C4-2B (cell line): ENCODE data around the gene ZIM2.

Experiments used
- ZFX ChIP-seq: fragments of 450-650 bp; IDR thresholded peaks from 2 replicates; pipeline ENCODE4 v1.6.1; 2017
- TF ChIP-seq, protein P1 (sequence below): fragments of 450-650 bp; conservative IDR thresholded peaks from 2 replicates; pipeline ENCODE4 v1.5.1; 2017; ENCODE audit warnings: mild to moderate bottlenecking

DNA sequence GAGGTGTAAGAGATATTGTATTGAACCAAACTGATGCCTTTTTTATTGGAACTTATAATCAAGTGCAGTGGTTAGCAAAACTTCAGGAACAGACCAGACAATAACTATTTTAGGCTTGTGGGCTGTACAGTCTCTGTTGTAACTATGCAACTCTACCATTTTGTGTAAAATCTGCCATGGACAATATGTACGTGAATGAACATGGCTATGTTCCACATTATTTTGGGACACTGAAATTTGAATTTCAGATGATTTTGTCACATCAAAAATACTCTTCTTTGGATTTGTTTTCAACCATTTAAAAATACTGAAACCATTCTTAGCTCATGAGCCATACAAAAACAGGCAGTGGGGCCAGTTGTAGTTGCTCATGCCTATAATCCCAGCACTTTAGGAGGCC is 27.9 kb upstream of the ZIM2 start:
- TF ChIP-seq, protein P1, sequence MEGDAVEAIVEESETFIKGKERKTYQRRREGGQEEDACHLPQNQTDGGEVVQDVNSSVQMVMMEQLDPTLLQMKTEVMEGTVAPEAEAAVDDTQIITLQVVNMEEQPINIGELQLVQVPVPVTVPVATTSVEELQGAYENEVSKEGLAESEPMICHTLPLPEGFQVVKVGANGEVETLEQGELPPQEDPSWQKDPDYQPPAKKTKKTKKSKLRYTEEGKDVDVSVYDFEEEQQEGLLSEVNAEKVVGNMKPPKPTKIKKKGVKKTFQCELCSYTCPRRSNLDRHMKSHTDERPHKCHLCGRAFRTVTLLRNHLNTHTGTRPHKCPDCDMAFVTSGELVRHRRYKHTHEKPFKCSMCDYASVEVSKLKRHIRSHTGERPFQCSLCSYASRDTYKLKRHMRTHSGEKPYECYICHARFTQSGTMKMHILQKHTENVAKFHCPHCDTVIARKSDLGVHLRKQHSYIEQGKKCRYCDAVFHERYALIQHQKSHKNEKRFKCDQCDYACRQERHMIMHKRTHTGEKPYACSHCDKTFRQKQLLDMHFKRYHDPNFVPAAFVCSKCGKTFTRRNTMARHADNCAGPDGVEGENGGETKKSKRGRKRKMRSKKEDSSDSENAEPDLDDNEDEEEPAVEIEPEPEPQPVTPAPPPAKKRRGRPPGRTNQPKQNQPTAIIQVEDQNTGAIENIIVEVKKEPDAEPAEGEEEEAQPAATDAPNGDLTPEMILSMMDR: no peak
- no peak for TF ChIP-seq ZFX
